ENCODE measurements around the gene ATP6V1G2.

- TF ChIP-seq CTCF (optimal IDR thresholded peaks at IDR 0.05 in 1 of 3, IDR thresholded peaks at IDR 0.05 in 1 of 3, conservative IDR thresholded peaks at IDR 0.05 in 1 of 3; ENCODE audit: extremely low read depth in 1 of 3, insufficient read depth in 2 of 3, low read length in 3 of 3) (no peak), EZH2 (IDR thresholded peaks at IDR 0.05; ENCODE audit: low read length) (no peak)
Observed at GRCh38 chr6:31521835-31522234, 24.6 kb downstream of the ATP6V1G2 start.
